SJSA1 (cell line): ENCODE results near the gene KCNAB1. TPM values are rescaled to one million over a fixed set of nuclear protein-coding genes. Genes with fewer than 3 reads are reported as not detected.

Experiments used
- DNase-seq, 2 experiments: peaks; one replicate each; pipeline ENCODE4 v3.0.0-alpha.2; 2015 to 2020; ENCODE audit warnings: low spot score in 2 of 2, low read depth in 1 of 2
- H3K27ac ChIP-seq: fragments of 250-450 bp; sonication (Bioruptor Pico); 2 replicates; pipeline ENCODE4 v1.5.1; 2020; ENCODE audit warnings: mild to moderate bottlenecking, moderate library complexity
- H3K27me3 ChIP-seq: fragments of 250-450 bp; sonication (Bioruptor Pico); replicated peaks from 2 replicates; pipeline ENCODE4 v1.5.1; 2020; ENCODE audit warnings: mild to moderate bottlenecking, moderate library complexity
- H3K36me3 ChIP-seq: fragments of 250-450 bp; sonication (Bioruptor Pico); 2 replicates; pipeline ENCODE4 v1.5.1; 2020; ENCODE audit warnings: mild to moderate bottlenecking
- H3K4me1 ChIP-seq: fragments of 250-450 bp; sonication (Bioruptor Pico); replicated peaks from 2 replicates; pipeline ENCODE4 v1.6.1; 2021; ENCODE audit warnings: mild to moderate bottlenecking
- H3K4me3 ChIP-seq: fragments of 250-450 bp; sonication (Bioruptor Pico); 2 replicates; pipeline ENCODE4 v1.5.1; 2020; ENCODE audit warnings: mild to moderate bottlenecking
- H3K9me3 ChIP-seq: fragments of 250-450 bp; sonication (Bioruptor Pico); replicated peaks from 2 replicates; pipeline ENCODE4 v1.5.1; 2020; ENCODE audit warnings: mild to moderate bottlenecking
- total RNA-seq: library from RNA; depleted of rRNA; stranded (reverse); fragments of >200 nt; shearing (Covaris generic); gene quantifications from 2 replicates; pipeline ENCODE4 v1.2.3, GENCODE V29; 2014

KCNAB1 gene
- total RNA-seq, 1 experiment from 2014 or later, result 1.6 TPM

DNA sequence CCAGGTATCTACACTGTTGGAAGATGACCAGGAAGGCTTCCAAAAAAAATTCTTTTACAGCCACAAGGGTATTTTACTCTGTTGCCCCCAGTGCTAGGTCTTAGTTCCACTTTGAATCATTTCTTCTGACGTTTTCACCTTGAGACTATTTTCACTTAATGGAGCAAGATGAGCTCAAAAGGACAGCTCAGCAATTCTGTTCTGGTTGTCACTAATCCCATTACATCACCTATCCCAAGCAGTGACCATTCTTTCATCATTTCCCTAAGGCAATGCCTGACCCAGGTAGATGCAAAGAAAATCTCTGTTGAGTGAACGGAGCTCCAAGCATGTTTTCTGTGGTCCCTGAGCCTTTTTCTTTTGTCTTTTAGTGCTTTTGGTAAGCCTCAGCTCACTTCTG, 210.0 kb downstream of the KCNAB1 start:
- DNase-seq, result no peak
- H3K4me1 ChIP-seq, result no peaks in the 10 kb centered on the region

DNA sequence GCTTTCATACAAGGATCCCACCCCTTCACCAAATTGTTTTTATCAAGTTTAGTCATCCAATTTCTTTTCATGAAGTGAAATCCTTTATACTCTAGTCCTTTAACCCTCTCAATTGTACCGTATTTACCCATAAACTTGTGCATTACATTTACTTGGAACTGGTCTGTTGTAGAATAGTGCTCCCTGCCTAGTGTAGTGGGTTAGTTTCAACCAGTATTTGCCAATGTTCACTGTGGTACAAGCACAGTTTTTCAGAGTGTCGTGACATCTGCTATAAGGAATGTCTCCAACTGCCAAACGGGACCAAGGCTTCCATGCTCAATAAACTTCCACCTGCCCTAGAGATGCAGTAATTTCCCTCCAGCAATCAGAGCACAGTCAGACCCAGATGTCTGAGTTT, 211.9 kb downstream of the KCNAB1 start:
- no peaks in the 10 kb centered on the region for H3K4me1 ChIP-seq
- no peaks in the 10 kb centered on the region for H3K36me3 ChIP-seq
- no peak overlapping the region for H3K4me3 ChIP-seq
- no peaks in the 10 kb centered on the region for H3K9me3 ChIP-seq
- H3K27ac ChIP-seq, result no peak overlapping the region
- no peaks in the 10 kb centered on the region for H3K27me3 ChIP-seq
- no peak for DNase-seq

More for the DNA sequence above, 210.0 kb downstream of the KCNAB1 start:
- no peaks in the 10 kb centered on the region for H3K27me3 ChIP-seq
- no peak overlapping the region for H3K27ac ChIP-seq
- no peaks in the 10 kb centered on the region for H3K9me3 ChIP-seq
- H3K36me3 ChIP-seq, result no peaks in the 10 kb centered on the region
- no peak overlapping the region for H3K4me3 ChIP-seq

- no peaks in the 10 kb centered on the region for H3K36me3 ChIP-seq
- no peak for DNase-seq
- H3K9me3 ChIP-seq, result no peaks in the 10 kb centered on the region
- H3K4me1 ChIP-seq, result no peaks in the 10 kb centered on the region
- H3K27me3 ChIP-seq, result no peaks in the 10 kb centered on the region
- no peak overlapping the region for H3K27ac ChIP-seq
- no peak overlapping the region for H3K4me3 ChIP-seq
These were observed 214.6 kb downstream of the KCNAB1 start for GRCh38 chr3:156334841-156335545.

DNA sequence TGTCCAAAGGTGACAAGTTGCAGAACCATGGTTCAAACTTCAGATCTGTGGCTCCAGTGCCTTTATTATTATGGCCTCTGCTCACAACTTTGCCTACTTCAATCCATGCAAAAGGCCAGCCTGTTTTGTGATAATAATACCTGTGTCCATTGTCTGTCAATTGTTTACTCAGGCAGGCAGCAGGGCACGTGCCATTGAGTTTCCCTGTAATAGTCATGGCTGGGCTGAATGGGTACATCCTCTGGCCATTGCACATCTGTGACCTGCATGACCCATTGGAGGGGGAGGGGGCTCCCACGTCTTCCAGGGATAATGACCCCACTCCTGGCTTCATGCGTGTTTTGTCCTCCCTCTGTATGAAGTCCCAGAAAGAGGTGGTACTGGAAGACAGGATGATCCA, 219.1 kb downstream of the KCNAB1 start:
- Histone ChIP-seq H3K27me3 (no peaks in the 10 kb centered on the region), H3K4me1 (no peaks in the 10 kb centered on the region), H3K27ac (no peak overlapping the region), H3K4me3 (no peak overlapping the region), H3K36me3 (no peaks in the 10 kb centered on the region), H3K9me3 (no peaks in the 10 kb centered on the region)
- no peak for DNase-seq

GRCh38 chr3:156341332-156341731, 221.0 kb downstream of the KCNAB1 start:
- no peaks in the 10 kb centered on the region for H3K9me3 ChIP-seq
- no peak overlapping the region for H3K27ac ChIP-seq
- H3K36me3 ChIP-seq, result no peaks in the 10 kb centered on the region
- DNase-seq, result no peak
- no peaks in the 10 kb centered on the region for H3K4me1 ChIP-seq
- H3K27me3 ChIP-seq, result no peaks in the 10 kb centered on the region
- no peak overlapping the region for H3K4me3 ChIP-seq

- Histone ChIP-seq H3K9me3 (no peaks in the 10 kb centered on the region), H3K36me3 (no peaks in the 10 kb centered on the region), H3K4me3 (no peak overlapping the region), H3K27ac (no peak overlapping the region), H3K4me1 (no peaks in the 10 kb centered on the region), H3K27me3 (no peaks in the 10 kb centered on the region)
- DNase-seq, result no peak
These were observed 221.5 kb downstream of the KCNAB1 start for GRCh38 chr3:156341831-156342416.

DNA sequence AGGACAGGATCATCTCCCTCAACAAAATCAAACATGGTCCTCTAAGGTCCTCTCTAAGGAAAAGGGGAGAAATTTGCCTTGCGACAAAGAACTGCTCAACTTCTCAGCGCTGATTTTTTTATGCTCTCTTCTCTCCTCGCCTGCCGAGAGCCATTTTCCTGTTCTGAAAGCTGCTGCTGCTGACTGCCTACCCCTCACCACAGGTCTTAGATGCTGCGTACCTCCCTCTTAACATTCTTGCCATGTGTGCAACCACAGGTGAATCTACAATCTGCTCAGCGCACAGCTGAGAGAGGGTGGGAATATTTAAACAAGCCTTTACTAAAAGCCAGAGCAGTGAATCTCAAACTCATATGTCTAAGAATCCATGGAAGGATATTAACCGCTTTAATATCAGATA, 223.8 kb downstream of the KCNAB1 start:
- no peak overlapping the region for H3K27ac ChIP-seq
- no peaks in the 10 kb centered on the region for H3K27me3 ChIP-seq
- no peaks in the 10 kb centered on the region for H3K36me3 ChIP-seq
- no peak for DNase-seq
- no peak overlapping the region for H3K4me3 ChIP-seq
- H3K9me3 ChIP-seq, result no peaks in the 10 kb centered on the region
- no peaks in the 10 kb centered on the region for H3K4me1 ChIP-seq

DNA sequence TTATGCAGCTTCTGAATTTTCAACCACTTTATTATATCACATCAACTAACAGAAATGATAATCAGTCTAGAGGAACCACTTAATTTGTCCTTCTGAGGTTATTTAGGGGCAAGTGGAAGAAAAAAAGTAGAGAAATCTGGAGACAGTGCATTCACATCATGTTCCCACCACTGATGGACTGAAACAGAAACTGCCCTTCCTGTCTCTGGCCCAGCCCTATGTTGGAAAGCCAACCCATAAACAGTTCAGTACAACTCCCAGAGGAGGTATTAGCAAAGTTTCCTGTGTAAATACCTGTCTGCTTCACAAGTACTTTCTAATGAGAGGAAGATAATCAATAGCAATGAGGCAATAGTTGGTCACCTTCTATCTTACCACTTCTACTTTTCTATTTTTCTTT, 228.7 kb downstream of the KCNAB1 start:
- Histone ChIP-seq H3K4me1 (no peaks in the 10 kb centered on the region), H3K4me3 (no peak overlapping the region), H3K27ac (no peak overlapping the region), H3K27me3 (no peaks in the 10 kb centered on the region), H3K36me3 (no peaks in the 10 kb centered on the region), H3K9me3 (no peaks in the 10 kb centered on the region)
- no peak for DNase-seq

DNA sequence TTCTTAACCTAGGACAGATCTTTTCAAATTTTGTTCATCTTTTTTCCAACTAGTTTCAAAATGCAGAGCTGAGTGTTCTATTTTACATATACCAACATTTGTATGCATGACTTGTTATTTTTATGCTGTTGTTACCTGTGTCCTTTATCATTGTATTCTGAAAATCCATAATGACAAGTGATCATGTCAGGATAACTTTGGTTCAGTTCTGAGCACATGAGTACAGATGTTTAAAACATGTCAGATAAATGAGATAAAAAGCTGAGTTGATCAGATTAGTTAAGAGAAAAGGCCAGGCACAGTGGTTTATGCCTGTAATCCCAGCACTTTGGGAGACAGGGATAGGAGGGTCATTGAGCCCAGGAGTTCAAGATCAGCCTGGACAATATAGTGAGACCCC, 229.6 kb downstream of the KCNAB1 start:
- Histone ChIP-seq H3K4me1 (no peaks in the 10 kb centered on the region), H3K27me3 (no peaks in the 10 kb centered on the region), H3K9me3 (no peaks in the 10 kb centered on the region), H3K4me3 (no peak overlapping the region), H3K27ac (no peak overlapping the region), H3K36me3 (no peaks in the 10 kb centered on the region)
- no peak for DNase-seq

GRCh38 chr3:156350781-156351180, 230.4 kb downstream of the KCNAB1 start:
- Histone ChIP-seq H3K4me1 (no peaks in the 10 kb centered on the region), H3K27me3 (no peaks in the 10 kb centered on the region), H3K36me3 (no peaks in the 10 kb centered on the region), H3K27ac (no peak overlapping the region), H3K9me3 (no peaks in the 10 kb centered on the region), H3K4me3 (no peak overlapping the region)
- no peak for DNase-seq

DNA sequence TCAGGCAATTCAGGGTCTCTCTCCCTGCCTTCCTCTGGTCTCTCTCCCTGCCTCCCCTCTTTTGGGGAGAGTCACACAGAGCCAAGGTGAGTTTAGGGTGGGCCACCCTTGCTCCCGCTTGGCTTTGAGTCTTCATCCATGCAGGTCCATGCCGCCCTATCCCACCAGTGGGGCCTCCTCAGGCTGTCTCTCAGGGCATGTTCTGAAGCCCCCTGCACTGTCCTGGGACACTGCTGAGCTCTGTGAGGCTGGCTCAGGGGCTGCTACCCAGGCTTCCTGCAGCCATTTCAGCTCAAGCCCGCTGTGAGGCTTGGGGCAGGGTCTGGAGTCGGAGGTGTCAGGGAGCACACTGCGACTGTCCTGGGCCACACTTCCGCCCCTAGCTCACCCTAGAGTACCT, 231.4 kb downstream of the KCNAB1 start:
- Histone ChIP-seq H3K27me3 (no peaks in the 10 kb centered on the region), H3K4me3 (no peak overlapping the region), H3K9me3 (no peaks in the 10 kb centered on the region), H3K36me3 (no peaks in the 10 kb centered on the region), H3K4me1 (no peaks in the 10 kb centered on the region), H3K27ac (no peak overlapping the region)
- DNase-seq, result no peak

DNA sequence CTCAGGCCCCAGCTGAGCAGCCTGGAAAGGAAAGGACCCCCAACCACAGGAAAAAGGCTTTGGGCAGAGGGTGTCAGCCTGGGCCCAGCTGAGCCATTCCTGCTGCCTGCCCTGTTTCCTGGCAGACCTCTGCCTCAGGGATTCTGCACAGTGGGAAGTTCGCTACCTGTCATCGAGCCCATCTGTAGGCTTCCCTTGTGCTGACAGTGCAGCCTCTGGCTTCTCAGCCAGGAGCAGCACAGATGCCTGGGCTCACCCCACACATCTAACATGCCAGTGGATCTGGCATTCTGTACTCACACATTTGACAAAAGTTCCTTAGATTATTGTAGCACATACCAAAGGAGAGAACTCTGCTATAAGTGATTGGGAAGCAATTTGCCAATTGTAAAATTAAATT, 232.3 kb downstream of the KCNAB1 start:
- H3K4me1 ChIP-seq, result no peaks in the 10 kb centered on the region
- no peak overlapping the region for H3K27ac ChIP-seq
- H3K4me3 ChIP-seq, result no peak overlapping the region
- DNase-seq, result no peak
- no peaks in the 10 kb centered on the region for H3K27me3 ChIP-seq
- no peaks in the 10 kb centered on the region for H3K9me3 ChIP-seq
- no peaks in the 10 kb centered on the region for H3K36me3 ChIP-seq

- no peak for DNase-seq
- H3K4me1 ChIP-seq, result no peaks in the 10 kb centered on the region
- H3K4me3 ChIP-seq, result no peak overlapping the region
- no peaks in the 10 kb centered on the region for H3K36me3 ChIP-seq
- H3K27me3 ChIP-seq, result no peaks in the 10 kb centered on the region
- no peak overlapping the region for H3K27ac ChIP-seq
- H3K9me3 ChIP-seq, result no peaks in the 10 kb centered on the region
These were observed 233.2 kb downstream of the KCNAB1 start for GRCh38 chr3:156353563-156353962.

GRCh38 chr3:156356537-156357363, 236.4 kb downstream of the KCNAB1 start:
- H3K4me1 ChIP-seq, result no peaks in the 10 kb centered on the region
- DNase-seq, result no peak
- H3K4me3 ChIP-seq, result no peak overlapping the region
- no peak overlapping the region for H3K27ac ChIP-seq
- H3K36me3 ChIP-seq, result no peaks in the 10 kb centered on the region
- H3K27me3 ChIP-seq, result no peaks in the 10 kb centered on the region
- no peaks in the 10 kb centered on the region for H3K9me3 ChIP-seq
